CD4-positive, alpha-beta T cell treated with Interferon alpha-2 for 1 hour (primary cell): ENCODE measurements around the gene ACVR1C.

ENCODE experiments used
- DNase-seq, 2 donors: peaks; one replicate each; pipeline ENCODE4 v3.0.0-alpha.2; 2020 to 2022

Gene ACVR1C

GRCh38 chr2:157628477-157629415 is at the start of gene ACVR1C:
Gene ACVR1C (minus strand): TSS chr2:157628864. CDS start chr2:157628644, 220 bp downstream.
- DNase-seq, result peak; percentile 61 to 82

GRCh38 chr2:157677941-157678340 is 49.3 kb upstream of the ACVR1C start:
- DNase-seq, result no peak

- no peak for DNase-seq
Observed at GRCh38 chr2:157672129-157672528, 43.5 kb upstream of the ACVR1C start.

- no peak for DNase-seq
Observed at GRCh38 chr2:157662401-157662800, 33.7 kb upstream of the ACVR1C start.

GRCh38 chr2:157661776-157662175 is 33.1 kb upstream of the ACVR1C start:
- DNase-seq, result no peak

GRCh38 chr2:157657858-157658257 is 29.2 kb upstream of the ACVR1C start:
- no peak for DNase-seq

GRCh38 chr2:157657101-157657500 is 28.4 kb upstream of the ACVR1C start:
- no peak for DNase-seq

GRCh38 chr2:157644776-157645175 is 16.1 kb upstream of the ACVR1C start:
- DNase-seq, result no peak

GRCh38 chr2:157631861-157632260 is 3.2 kb upstream of the ACVR1C start:
- DNase-seq, result no peak

- DNase-seq, result peak; percentile 1 to 38
Observed at GRCh38 chr2:157627594-157628476, 829 bp downstream of the ACVR1C start.

GRCh38 chr2:157625296-157625695 is 3.4 kb downstream of the ACVR1C start:
- DNase-seq, result peak in 1 of 2 donors; percentile 41

- no peak for DNase-seq
Observed at GRCh38 chr2:157620956-157621355, 7.7 kb downstream of the ACVR1C start.

GRCh38 chr2:157611726-157612125 is 16.9 kb downstream of the ACVR1C start:
- DNase-seq, result no peak

- DNase-seq, result no peak
Observed at GRCh38 chr2:157611110-157611509, 17.6 kb downstream of the ACVR1C start.

- DNase-seq, result no peak
Observed at GRCh38 chr2:157606534-157606933, 22.1 kb downstream of the ACVR1C start.

- no peak for DNase-seq
Observed at GRCh38 chr2:157603198-157603597, 25.5 kb downstream of the ACVR1C start.

- DNase-seq, result no peak
Observed at GRCh38 chr2:157601807-157602206, 26.9 kb downstream of the ACVR1C start.

- peak; percentile 47 to 53 for DNase-seq
Observed at GRCh38 chr2:157596992-157597681, 31.5 kb downstream of the ACVR1C start.

GRCh38 chr2:157593411-157593810 is 35.3 kb downstream of the ACVR1C start:
- no peak for DNase-seq

GRCh38 chr2:157592948-157593347 is 35.7 kb downstream of the ACVR1C start:
- DNase-seq, result peak in 1 of 2 donors; percentile 19

GRCh38 chr2:157592374-157592773 is 36.3 kb downstream of the ACVR1C start:
- DNase-seq, result no peak

GRCh38 chr2:157587576-157587975 is 41.1 kb downstream of the ACVR1C start:
- no peak for DNase-seq

GRCh38 chr2:157574165-157574564 is 54.5 kb downstream of the ACVR1C start:
- no peak for DNase-seq
